NT2/D1 (cell line): ENCODE data around the gene MSS51.

ENCODE experiments used
- DNase-seq: peaks from one replicate; pipeline ENCODE4 v3.0.0-alpha.2; 2011; ENCODE audit warnings: low read depth, low spot score
- H3K27me3 ChIP-seq: 2 replicates; pipeline ENCODE4 v1.6.0; 2011; ENCODE audit warnings: mild to moderate bottlenecking; ENCODE audit not compliant: insufficient read length, insufficient read depth
- H3K36me3 ChIP-seq: 2 replicates; pipeline ENCODE4 v1.6.1; 2011; ENCODE audit warnings: mild to moderate bottlenecking, low read length, mixed read lengths; ENCODE audit not compliant: insufficient read depth, insufficient read length
- H3K4me1 ChIP-seq: 2 replicates; pipeline ENCODE4 v1.5.1; 2011; ENCODE audit not compliant: insufficient read depth, insufficient read length
- H3K4me3 ChIP-seq: 2 replicates; pipeline ENCODE4 v1.5.1; 2011; ENCODE audit warnings: low read depth; ENCODE audit not compliant: insufficient read length
- H3K9ac ChIP-seq: 2 replicates; pipeline ENCODE4 v1.6.0; 2011; ENCODE audit warnings: low read depth; ENCODE audit not compliant: insufficient read length
- H3K9me3 ChIP-seq: 2 replicates; pipeline ENCODE4 v1.5.1; 2011; ENCODE audit warnings: mild to moderate bottlenecking, low read length; ENCODE audit not compliant: insufficient read depth
- SUZ12 ChIP-seq: IDR thresholded peaks from 2 replicates; pipeline ENCODE4 v1.6.1; 2011; ENCODE audit not compliant: insufficient read length, insufficient read depth; ENCODE audit errors: extremely low read depth
- YY1 ChIP-seq: IDR thresholded peaks from 2 replicates; pipeline ENCODE4 v1.6.1; 2011; ENCODE audit not compliant: insufficient read length, insufficient read depth
- ZNF274 ChIP-seq: IDR thresholded peaks from 2 replicates; pipeline ENCODE4 v1.6.1; 2011; ENCODE audit warnings: mild to moderate bottlenecking, low read depth, low read length

The MSS51 gene

GRCh38 chr10:73379064-73379748 lies 54.2 kb downstream of the MSS51 start:
- peaks cover 53% of the 10 kb centered on the region for H3K36me3 ChIP-seq
- H3K4me3 ChIP-seq: no peak overlapping the region
- TF ChIP-seq ZNF274: no peak
- no peak for TF ChIP-seq SUZ12
- no peak overlapping the region for H3K9ac ChIP-seq
- DNase-seq: no peak
- H3K27me3 ChIP-seq: no peaks in the 10 kb centered on the region
- H3K4me1 ChIP-seq: no peaks in the 10 kb centered on the region
- H3K9me3 ChIP-seq: no peaks in the 10 kb centered on the region

DNA sequence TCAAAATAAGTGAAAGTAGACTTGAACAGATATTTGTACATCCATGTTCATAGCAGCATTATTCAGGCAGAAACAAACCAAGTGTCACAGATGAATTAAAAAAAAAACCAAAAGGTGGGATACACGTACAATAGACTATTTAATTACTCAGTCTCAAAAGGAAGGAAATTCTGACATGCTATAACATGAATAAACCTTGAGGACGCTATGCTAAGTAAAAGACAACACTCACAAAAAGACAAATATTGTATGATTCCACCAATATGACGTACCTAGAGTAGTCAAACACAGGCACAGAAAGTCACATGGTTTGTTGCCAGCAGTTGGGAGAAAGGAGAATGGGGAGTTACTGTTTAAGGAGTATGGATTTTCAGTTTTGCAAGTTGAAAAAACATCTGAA lies 56.7 kb downstream of the MSS51 start:
- Histone ChIP-seq H3K9me3 (no peaks in the 10 kb centered on the region), H3K27me3 (no peaks in the 10 kb centered on the region), H3K4me1 (no peaks in the 10 kb centered on the region), H3K36me3 (peaks cover 39% of the 10 kb centered on the region), H3K9ac (no peak overlapping the region), H3K4me3 (no peak overlapping the region)
- no peak for DNase-seq
- TF ChIP-seq SUZ12 (no peak), YY1 (no peak), ZNF274 (no peak)
